Small intestine (tissue), 7 donors: Measurements from ENCODE around the gene GFY. TPM values are rescaled to one million over a fixed set of nuclear protein-coding genes. Genes with fewer than 3 reads are reported as not detected.

Experiments used
- DNase-seq, 2 donors: peaks; one replicate each; pipeline versions ENCODE4 v3.0.0 to v3.0.0-alpha.2; 2013
- FAIRE-seq: peaks from 2 replicates; lab custom pipeline; 2012; peaks lifted over from hg19 to GRCh38; lab: Jason Lieb, UNC
- H3K27ac ChIP-seq, 3 donors: one replicate each; pipeline ENCODE4 v1.5.1; 2013; ENCODE audit warnings: low read length in 2 of 3, mild to moderate bottlenecking in 2 of 3, control low read depth in 1 of 3, inconsistent platforms in 1 of 3, low read depth in 1 of 3, moderate library complexity in 1 of 3
- H3K27me3 ChIP-seq, 3 donors: one replicate each; pipeline ENCODE4 v1.6.1; 2013; ENCODE audit warnings: low read length in 3 of 3, inconsistent platforms in 1 of 3; ENCODE audit not compliant: control insufficient read depth in 3 of 3, insufficient read depth in 3 of 3
- H3K36me3 ChIP-seq, 3 donors: one replicate each; pipeline ENCODE4 v1.6.1; 2013; ENCODE audit warnings: low read length in 3 of 3, inconsistent platforms in 1 of 3, low read depth in 1 of 3, mild to moderate bottlenecking in 1 of 3, moderate library complexity in 1 of 3; ENCODE audit not compliant: control insufficient read depth in 3 of 3, insufficient read depth in 2 of 3
- H3K4me1 ChIP-seq, 3 donors: one replicate each; pipeline ENCODE4 v1.6.1; 2013; ENCODE audit warnings: low read length in 2 of 3, inconsistent platforms in 1 of 3, low read depth in 1 of 3, mild to moderate bottlenecking in 1 of 3, moderate library complexity in 1 of 3; ENCODE audit not compliant: control insufficient read depth in 3 of 3, insufficient read depth in 2 of 3
- H3K4me3 ChIP-seq, 3 donors: one replicate each; pipeline ENCODE4 v1.5.1; 2013; ENCODE audit warnings: low read length in 3 of 3, control low read depth in 1 of 3, inconsistent platforms in 1 of 3, low read depth in 1 of 3, mild to moderate bottlenecking in 1 of 3, moderate library complexity in 1 of 3
- H3K9me3 ChIP-seq, 2 donors: one replicate each; pipeline ENCODE4 v1.6.1; 2013; ENCODE audit warnings: low read depth in 1 of 2, low read length in 1 of 2; ENCODE audit not compliant: control insufficient read depth in 2 of 2, insufficient read depth in 1 of 2
- WGBS, 3 donors: extraction: QIAGEN DNeasy Blood & Tissue Kit; methylation state at CpG; one replicate each; pipeline ENCODE4 v1.1.7; 2013; 5-methylcytosine and 5-hydroxymethylcytosine counted together
- polyA plus RNA-seq, 4 donors: library from polyadenylated mRNA; stranded (reverse) in 3 of 4; unstranded in 1 of 4; fragments of 200-250 nt in 3 of 4; fragments of 120-200 nt in 1 of 4; gene quantifications; one replicate each; pipeline versions ENCODE4 v1.2.1 to v1.2.3, GENCODE V29; 2013
- donor health status: healthy with polysubstance abuse.
- donor health status: control.
- donor health status: control.
- donor health status: Bipolar disorder and iron deficiency.
- donor health status: healthy.

The GFY gene
- polyA plus RNA-seq, 4 donors: not detected

GRCh38 chr19:49414256-49414655, 10.9 kb upstream of the GFY start:
- H3K36me3 ChIP-seq: no peaks in the 10 kb centered on the region
- DNase-seq (no peak), FAIRE-seq (no peak)
- H3K9me3 ChIP-seq: no peaks in the 10 kb centered on the region
- no peak overlapping the region for H3K4me3 ChIP-seq
- H3K4me1 ChIP-seq: no peaks in the 10 kb centered on the region
- H3K27me3 ChIP-seq: peaks cover 0 to 37% (median 9%) of the 10 kb centered on the region in 3 donors
- WGBS, 3 donors: 83 to 85% (median 84%) methylated on average over 3 of the region's 3 CpGs
- no peak overlapping the region for H3K27ac ChIP-seq

DNA sequence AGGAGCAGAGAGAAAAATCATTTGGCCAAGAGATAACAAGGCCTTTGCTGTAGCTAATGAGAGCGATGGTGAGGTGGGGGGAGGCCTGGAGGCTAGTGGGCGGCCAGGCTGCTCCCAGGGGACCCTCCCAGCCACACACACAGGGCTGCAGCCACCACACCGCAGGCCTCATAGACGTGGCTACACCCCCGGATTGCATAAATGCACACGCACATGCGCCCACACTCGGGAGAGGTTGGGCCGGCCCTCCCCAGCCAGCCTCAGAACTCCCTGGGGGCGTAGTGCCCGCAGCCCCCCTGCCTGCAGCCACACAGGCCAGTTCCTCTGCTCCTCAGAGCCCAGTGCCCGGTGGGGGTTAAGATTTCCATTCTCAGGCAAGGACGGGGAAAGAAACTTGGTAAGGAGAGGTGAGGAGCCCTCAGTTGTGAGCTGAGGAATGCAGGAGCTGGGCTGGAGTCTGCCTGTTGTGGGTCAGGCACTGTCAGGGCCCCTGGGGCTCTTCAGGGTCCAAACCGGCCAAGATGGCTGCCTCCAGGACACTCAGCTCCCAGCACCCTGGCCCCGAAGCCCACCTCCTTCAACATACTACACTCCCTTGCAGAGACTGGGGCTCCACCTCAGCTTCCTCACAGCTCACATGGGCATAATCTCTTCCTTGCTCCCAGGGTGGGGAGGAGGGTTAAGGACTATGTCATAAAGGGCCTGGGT, 9.9 kb upstream of the GFY start:
- DNase-seq: no peak
- no peak for FAIRE-seq
- Histone ChIP-seq H3K27me3 (peaks cover 0 to 44% (median 9%) of the 10 kb centered on the region in 3 donors), H3K4me1 (no peaks in the 10 kb centered on the region), H3K27ac (no peak overlapping the region), H3K9me3 (no peaks in the 10 kb centered on the region), H3K36me3 (no peaks in the 10 kb centered on the region), H3K4me3 (no peak overlapping the region)
- WGBS, 3 donors: 47 to 68% (median 65%) methylated on average over 15 of the region's 15 CpGs

DNA sequence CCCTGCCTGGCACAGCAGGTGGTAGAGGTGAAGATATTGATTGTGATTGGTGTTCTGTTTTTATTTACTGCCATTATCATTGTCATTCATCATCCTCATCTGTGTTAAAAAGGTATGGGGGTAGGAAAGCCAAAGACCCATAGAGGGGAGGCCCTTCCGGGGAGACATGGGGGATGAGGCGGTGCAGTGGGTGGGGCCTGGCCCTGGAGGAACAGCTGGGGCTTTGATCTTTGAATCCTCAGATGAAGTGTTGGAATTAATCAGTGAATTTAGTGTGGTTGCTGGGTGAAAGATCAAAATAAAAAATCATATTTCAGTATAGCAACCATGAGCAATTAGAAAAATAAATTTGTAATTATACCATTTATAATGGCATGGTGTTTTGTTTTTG, 9.4 kb upstream of the GFY start:
- Histone ChIP-seq H3K4me1 (no peaks in the 10 kb centered on the region), H3K27me3 (peaks cover 0 to 50% (median 9%) of the 10 kb centered on the region in 3 donors), H3K27ac (no peak overlapping the region), H3K4me3 (no peak overlapping the region), H3K9me3 (no peaks in the 10 kb centered on the region), H3K36me3 (no peaks in the 10 kb centered on the region)
- 31 to 69% (median 65%) methylated on average over 2 of the region's 2 CpGs for WGBS, 3 donors
- no peak for DNase-seq
- no peak for FAIRE-seq

GRCh38 chr19:49417088-49417487, 8.1 kb upstream of the GFY start:
- no peak overlapping the region for H3K27ac ChIP-seq
- WGBS, 3 donors: 35 to 50% (median 36%) methylated on average over 7 of the region's 7 CpGs
- H3K9me3 ChIP-seq: no peaks in the 10 kb centered on the region
- H3K4me3 ChIP-seq: no peak overlapping the region
- H3K36me3 ChIP-seq: no peaks in the 10 kb centered on the region
- no peak for FAIRE-seq
- no peaks in the 10 kb centered on the region for H3K4me1 ChIP-seq
- DNase-seq: no peak
- peaks cover 5 to 61% (median 17%) of the 10 kb centered on the region in 3 donors for H3K27me3 ChIP-seq

- Histone ChIP-seq H3K4me1 (peaks cover 0 to 2% (median 0%) of the 10 kb centered on the region in 3 donors), H3K36me3 (no peaks in the 10 kb centered on the region), H3K27ac (no peak overlapping the region), H3K27me3 (peaks cover 16 to 73% (median 28%) of the 10 kb centered on the region in 3 donors), H3K4me3 (no peak overlapping the region), H3K9me3 (no peaks in the 10 kb centered on the region)
- 65 to 89% (median 66%) methylated on average over 5 of the region's 5 CpGs for WGBS, 3 donors
- FAIRE-seq: no peak
- DNase-seq: no peak
Observed at GRCh38 chr19:49418511-49418910, 6.7 kb upstream of the GFY start.

DNA sequence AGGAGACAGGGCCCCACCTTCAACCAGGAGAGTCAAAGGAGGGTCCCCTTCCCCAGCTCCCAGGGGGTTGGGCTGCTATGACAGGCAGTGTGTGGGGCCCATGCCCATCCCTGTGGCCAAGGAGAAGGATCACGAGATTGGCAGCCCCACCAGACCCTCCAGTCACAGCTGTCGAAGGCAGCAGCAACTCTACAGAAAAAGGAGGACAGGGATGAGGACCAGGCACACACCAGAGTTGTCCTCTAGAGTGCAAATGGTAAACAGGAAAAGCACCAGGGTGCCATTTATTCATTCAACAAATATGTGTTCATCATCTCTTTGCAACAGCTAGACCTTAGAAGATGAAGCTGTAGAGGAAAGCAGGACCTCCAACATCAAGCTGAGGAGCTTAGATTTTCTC, 6.0 kb upstream of the GFY start:
- WGBS, 3 donors: 69 to 79% (median 71%) methylated on average over 2 of the region's 2 CpGs

GRCh38 chr19:49420227-49420626, 5.0 kb upstream of the GFY start:
- Histone ChIP-seq H3K4me1 (peaks cover 0 to 2% (median 0%) of the 10 kb centered on the region in 3 donors), H3K9me3 (no peaks in the 10 kb centered on the region), H3K4me3 (no peak overlapping the region), H3K27ac (no peak overlapping the region), H3K27me3 (peaks cover 18 to 90% (median 37%) of the 10 kb centered on the region in 3 donors), H3K36me3 (no peaks in the 10 kb centered on the region)
- DNase-seq (no peak), FAIRE-seq (no peak)
- WGBS, 3 donors: 72 to 76% (median 76%) methylated on average over 2 of the region's 2 CpGs

More for the DNA sequence above, 6.0 kb upstream of the GFY start:
- DNase-seq: no peak
- H3K27me3 ChIP-seq: peaks cover 16 to 79% (median 32%) of the 10 kb centered on the region in 3 donors
- H3K27ac ChIP-seq: no peak overlapping the region
- H3K9me3 ChIP-seq: no peaks in the 10 kb centered on the region
- peaks cover 0 to 2% (median 0%) of the 10 kb centered on the region in 3 donors for H3K4me1 ChIP-seq
- no peaks in the 10 kb centered on the region for H3K36me3 ChIP-seq
- no peak overlapping the region for H3K4me3 ChIP-seq
- no peak for FAIRE-seq

DNA sequence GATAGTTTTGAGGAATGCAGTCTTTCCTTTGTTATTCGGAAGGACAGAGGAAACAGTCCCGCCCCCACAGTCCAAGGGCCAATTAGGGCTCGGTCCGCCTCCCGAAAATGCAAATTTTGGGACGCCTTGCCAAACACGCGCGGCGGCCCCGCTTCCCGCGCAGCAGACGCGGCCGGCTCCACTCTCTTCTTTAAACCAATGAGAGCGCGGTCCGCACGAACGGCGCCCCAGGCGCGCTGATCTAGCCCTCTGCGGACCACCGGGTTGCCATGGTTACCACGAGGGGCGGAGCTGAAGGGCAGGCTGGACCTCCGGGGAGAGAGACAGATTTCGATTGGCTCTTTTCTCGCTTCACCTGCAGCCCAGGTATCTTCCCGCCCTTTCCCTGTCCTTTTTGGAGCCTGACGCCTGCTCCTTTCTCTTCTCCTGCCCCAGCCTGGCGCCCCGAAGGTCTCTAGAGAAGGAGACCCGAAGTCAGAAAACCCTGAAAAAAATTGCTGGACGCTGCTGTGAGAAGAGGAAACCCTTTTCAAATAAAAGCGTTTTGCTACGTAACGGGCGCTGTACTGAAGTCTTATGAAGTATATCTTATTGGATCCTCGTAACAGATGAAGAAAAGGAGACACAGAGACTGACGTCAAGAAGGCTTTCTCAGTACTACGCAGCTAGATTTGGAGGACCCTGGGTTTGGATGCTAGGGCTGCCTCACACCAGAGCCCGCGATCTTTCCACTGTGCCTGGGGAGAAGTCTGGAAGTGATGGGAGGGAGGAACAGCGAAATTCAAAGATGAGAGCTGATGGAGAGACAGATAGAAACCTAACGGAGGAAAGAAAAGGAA, 3.9 kb upstream of the GFY start:
- WGBS, 3 donors: 10% methylated on average over 47 to 48 of the region's 48 CpGs
- Histone ChIP-seq H3K36me3 (no peaks in the 10 kb centered on the region), H3K4me1 (peaks cover 0 to 2% (median 0%) of the 10 kb centered on the region in 3 donors), H3K4me3 (peak overlapping the region in 1 of 3 donors; percentile 26), H3K9me3 (no peaks in the 10 kb centered on the region), H3K27me3 (peaks cover 20 to 97% (median 46%) of the 10 kb centered on the region in 3 donors), H3K27ac (no peak overlapping the region)
- no peak for FAIRE-seq
- peak; percentile 27 to 38 for DNase-seq
